ENCODE results near the gene DIO3. TPM values are rescaled to one million over a fixed set of nuclear protein-coding genes. Genes with fewer than 3 reads are reported as not detected.

The DIO3 gene
- total RNA-seq, 1 donor from 2014 or later = 0.51 TPM

DNA sequence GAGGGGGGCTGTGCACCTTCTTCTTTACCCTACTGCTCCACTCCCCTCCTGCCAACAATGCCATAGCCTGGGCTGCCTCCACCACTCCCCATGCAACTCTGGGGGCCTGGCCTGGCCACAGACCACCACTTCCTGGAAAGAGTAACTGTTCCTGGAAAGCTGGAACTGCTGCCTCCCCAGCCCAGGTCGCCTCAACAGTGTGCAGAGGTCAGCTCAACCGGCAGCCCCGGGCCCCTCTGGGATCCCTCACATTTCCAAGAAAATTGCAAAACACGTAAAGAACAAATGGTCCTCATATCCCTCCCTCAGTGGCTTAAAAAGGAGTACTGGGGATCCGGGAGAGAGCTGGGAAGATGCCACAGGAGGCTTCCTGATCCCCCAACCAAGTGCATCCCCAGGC is 22.4 kb upstream of the DIO3 start:
- Mint-ChIP-seq H3K4me3 (no peak overlapping the region), H3K4me1 (peaks cover 9% of the 10 kb centered on the region), H3K9me3 (peaks cover 3% of the 10 kb centered on the region), H3K36me3 (ENCODE audit: low read depth) (no peaks in the 10 kb centered on the region), H3K27me3 (ENCODE audit: low read depth) (no peaks in the 10 kb centered on the region), H3K27ac (ENCODE audit: unreplicated experiment) (no peak overlapping the region)
- no peak for DNase-seq (ENCODE audit: low read depth, low spot score)
- TF ChIP-seq, protein P1, sequence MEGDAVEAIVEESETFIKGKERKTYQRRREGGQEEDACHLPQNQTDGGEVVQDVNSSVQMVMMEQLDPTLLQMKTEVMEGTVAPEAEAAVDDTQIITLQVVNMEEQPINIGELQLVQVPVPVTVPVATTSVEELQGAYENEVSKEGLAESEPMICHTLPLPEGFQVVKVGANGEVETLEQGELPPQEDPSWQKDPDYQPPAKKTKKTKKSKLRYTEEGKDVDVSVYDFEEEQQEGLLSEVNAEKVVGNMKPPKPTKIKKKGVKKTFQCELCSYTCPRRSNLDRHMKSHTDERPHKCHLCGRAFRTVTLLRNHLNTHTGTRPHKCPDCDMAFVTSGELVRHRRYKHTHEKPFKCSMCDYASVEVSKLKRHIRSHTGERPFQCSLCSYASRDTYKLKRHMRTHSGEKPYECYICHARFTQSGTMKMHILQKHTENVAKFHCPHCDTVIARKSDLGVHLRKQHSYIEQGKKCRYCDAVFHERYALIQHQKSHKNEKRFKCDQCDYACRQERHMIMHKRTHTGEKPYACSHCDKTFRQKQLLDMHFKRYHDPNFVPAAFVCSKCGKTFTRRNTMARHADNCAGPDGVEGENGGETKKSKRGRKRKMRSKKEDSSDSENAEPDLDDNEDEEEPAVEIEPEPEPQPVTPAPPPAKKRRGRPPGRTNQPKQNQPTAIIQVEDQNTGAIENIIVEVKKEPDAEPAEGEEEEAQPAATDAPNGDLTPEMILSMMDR (conservative IDR thresholded peaks at IDR 0.05) = no peak

- H3K4me1 Mint-ChIP-seq = peaks cover 9% of the 10 kb centered on the region
- TF ChIP-seq, protein P1 (conservative IDR thresholded peaks at IDR 0.05) = no peak
- H3K4me3 Mint-ChIP-seq = no peak overlapping the region
- no peak for DNase-seq (ENCODE audit: low read depth, low spot score)
- peaks cover 4% of the 10 kb centered on the region for H3K9me3 Mint-ChIP-seq
- no peaks in the 10 kb centered on the region for H3K36me3 Mint-ChIP-seq (ENCODE audit: low read depth)
- peaks cover 2% of the 10 kb centered on the region for H3K27me3 Mint-ChIP-seq (ENCODE audit: low read depth)
- H3K27ac Mint-ChIP-seq (ENCODE audit: unreplicated experiment) = peak overlapping the region; percentile 31
Measured at GRCh38 chr14:101539880-101540279, 21.4 kb upstream of the DIO3 start.

DNA sequence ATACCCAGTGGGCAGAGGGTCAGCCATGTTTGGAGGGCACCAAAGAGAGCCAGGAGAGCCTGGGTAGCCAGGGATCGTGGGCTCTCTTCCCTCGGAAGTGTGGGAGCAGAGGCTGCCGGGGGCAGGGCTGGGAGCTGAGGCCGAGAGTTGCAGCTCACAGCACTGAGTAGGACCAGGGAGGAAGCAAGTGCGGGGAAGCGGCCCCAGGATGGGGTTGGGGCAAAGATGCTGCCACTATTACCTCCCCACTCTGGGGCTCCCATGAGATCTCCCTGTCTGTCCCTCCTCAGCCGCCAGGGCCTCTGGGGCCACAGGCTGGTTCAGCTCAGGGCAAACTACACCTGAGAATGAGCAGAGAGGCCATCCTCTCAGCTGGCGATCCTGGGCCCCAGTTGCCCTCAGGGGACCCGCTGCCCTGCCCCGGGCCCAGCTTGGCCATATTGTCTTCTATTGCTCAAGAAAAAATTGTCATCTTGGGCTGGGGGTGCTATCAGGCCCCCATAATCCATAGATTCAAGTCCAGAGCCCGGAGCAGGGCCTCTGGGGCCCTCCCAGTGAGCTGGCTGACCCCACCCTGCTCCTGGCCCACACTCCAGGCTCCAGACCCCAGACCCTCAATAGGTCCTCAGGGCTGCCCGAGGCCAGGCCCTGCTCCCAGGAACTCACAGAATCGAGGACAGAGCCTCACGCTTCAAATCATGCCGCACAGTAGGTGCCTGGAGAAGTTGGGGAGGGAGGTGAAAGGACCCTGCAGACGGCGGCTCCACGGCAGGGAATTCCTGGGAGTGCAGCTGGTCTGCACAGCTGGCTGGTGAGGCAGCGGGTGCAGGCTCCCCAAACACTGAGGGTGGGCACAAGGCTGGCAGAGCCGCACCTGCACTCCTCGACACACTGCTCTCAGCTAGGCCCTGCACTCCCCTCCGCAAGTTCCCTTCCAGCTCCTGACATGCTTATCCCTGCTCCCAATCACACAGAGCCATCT is 20.5 kb upstream of the DIO3 start:
- TF ChIP-seq, protein P1 (conservative IDR thresholded peaks at IDR 0.05) = no peak
- peak overlapping the region; percentile 31 for H3K27ac Mint-ChIP-seq (ENCODE audit: unreplicated experiment)
- no peak for DNase-seq (ENCODE audit: low read depth, low spot score)
- peaks cover 2% of the 10 kb centered on the region for H3K27me3 Mint-ChIP-seq (ENCODE audit: low read depth)
- no peaks in the 10 kb centered on the region for H3K36me3 Mint-ChIP-seq (ENCODE audit: low read depth)
- no peak overlapping the region for H3K4me3 Mint-ChIP-seq
- peaks cover 4% of the 10 kb centered on the region for H3K9me3 Mint-ChIP-seq
- peaks cover 7% of the 10 kb centered on the region for H3K4me1 Mint-ChIP-seq

DNA sequence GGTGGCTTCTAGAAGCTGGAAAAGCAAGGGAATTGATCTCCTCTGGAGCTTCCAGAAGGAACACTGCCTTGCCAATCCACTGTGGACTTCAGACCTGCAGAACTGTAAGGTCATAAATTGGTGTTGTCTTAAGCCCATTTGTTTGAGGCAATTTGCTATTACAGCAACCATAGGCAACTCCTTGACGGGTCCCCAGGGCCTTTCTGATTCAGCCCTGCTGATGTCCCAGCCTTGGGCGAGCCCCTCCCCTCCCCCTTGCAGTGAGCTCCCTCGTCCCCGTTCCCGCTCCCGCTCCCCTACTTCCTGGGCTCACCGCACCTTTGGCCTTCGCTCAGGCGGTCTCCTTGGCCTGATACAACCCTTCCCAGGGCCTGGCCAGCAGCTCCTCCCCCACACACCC is 18.9 kb upstream of the DIO3 start:
- no peak for DNase-seq (ENCODE audit: low read depth, low spot score)
- no peaks in the 10 kb centered on the region for H3K36me3 Mint-ChIP-seq (ENCODE audit: low read depth)
- H3K4me3 Mint-ChIP-seq = no peak overlapping the region
- peaks cover 4% of the 10 kb centered on the region for H3K4me1 Mint-ChIP-seq
- peaks cover 4% of the 10 kb centered on the region for H3K9me3 Mint-ChIP-seq
- TF ChIP-seq, protein P1 (conservative IDR thresholded peaks at IDR 0.05) = no peak
- H3K27me3 Mint-ChIP-seq (ENCODE audit: low read depth) = peaks cover 7% of the 10 kb centered on the region
- H3K27ac Mint-ChIP-seq (ENCODE audit: unreplicated experiment) = no peak overlapping the region

DNA sequence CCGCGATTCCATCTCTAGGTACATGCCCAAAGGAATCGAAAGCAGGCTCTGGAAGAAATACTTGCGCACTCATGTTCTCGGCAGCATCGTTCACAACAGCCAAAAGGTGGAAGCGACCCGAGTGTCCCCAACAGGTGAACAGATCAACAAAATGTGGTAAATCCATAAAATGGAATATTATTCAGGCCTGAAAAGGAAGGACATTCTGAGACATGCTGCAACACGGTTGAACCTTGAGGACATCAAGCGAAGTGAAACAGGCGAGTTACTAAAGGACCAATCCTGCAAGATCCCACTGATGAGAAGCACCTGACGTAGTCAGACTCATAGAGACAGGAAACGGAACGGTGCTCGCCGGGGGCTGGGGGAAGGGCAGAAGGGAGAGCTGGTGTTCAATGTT is 17.5 kb upstream of the DIO3 start:
- no peak for DNase-seq (ENCODE audit: low read depth, low spot score)
- Mint-ChIP-seq H3K4me1 (peaks cover 4% of the 10 kb centered on the region), H3K9me3 (peaks cover 4% of the 10 kb centered on the region), H3K27me3 (ENCODE audit: low read depth) (peaks cover 7% of the 10 kb centered on the region), H3K36me3 (ENCODE audit: low read depth) (no peaks in the 10 kb centered on the region), H3K27ac (ENCODE audit: unreplicated experiment) (no peak overlapping the region), H3K4me3 (no peak overlapping the region)
- TF ChIP-seq, protein P1 (conservative IDR thresholded peaks at IDR 0.05) = no peak

Data from neural crest cell (in vitro differentiated cells).